Measurements from ENCODE around the gene FAM163B. TPM values are rescaled to one million over a fixed set of nuclear protein-coding genes. Genes with fewer than 3 reads are reported as not detected.
A peak's percentile ranks its signal among the peaks of the same experiment; 100 is the strongest.

The FAM163B gene
- polyA plus RNA-seq, 6 donors from 2014 or later = not detected

GRCh38 chr9:133587051-133587450, 22.1 kb downstream of the FAM163B start:
- Mint-ChIP-seq H3K4me3 (no peak overlapping the region), H3K36me3 (no peaks in the 10 kb centered on the region), H3K4me1 (peaks cover 27 to 32% (median 31%) of the 10 kb centered on the region in 3 donors), H3K27me3 (peaks cover 16 to 43% (median 40%) of the 10 kb centered on the region in 3 donors), H3K9me3 (peaks cover 0 to 5% (median 0%) of the 10 kb centered on the region in 7 donors), H3K27ac (no peak overlapping the region)
- DNase-seq (no peak), ATAC-seq (ENCODE audit: low read depth in 2 of 2) (no peak)

GRCh38 chr9:133585481-133586351, 23.5 kb downstream of the FAM163B start:
- DNase-seq (peak; percentile 34), ATAC-seq (ENCODE audit: low read depth in 2 of 2) (peak; percentile 67 to 69)
- Mint-ChIP-seq H3K4me3 (peak overlapping the region; percentile 45 to 88 (median 74)), H3K27me3 (peaks cover 22 to 55% (median 45%) of the 10 kb centered on the region in 3 donors), H3K36me3 (no peaks in the 10 kb centered on the region), H3K4me1 (peaks cover 32 to 34% (median 34%) of the 10 kb centered on the region in 3 donors), H3K9me3 (peaks cover 0 to 5% (median 0%) of the 10 kb centered on the region in 7 donors), H3K27ac (peak overlapping the region; percentile 14 to 98 (median 86))

GRCh38 chr9:133584559-133585476, 24.4 kb downstream of the FAM163B start:
- Mint-ChIP-seq H3K9me3 (peaks cover 0 to 5% (median 0%) of the 10 kb centered on the region in 7 donors), H3K27ac (peak overlapping the region in 5 of 6 donors; percentile 64 to 98 (median 89)), H3K4me3 (peak overlapping the region; percentile 45 to 88 (median 74)), H3K4me1 (peaks cover 27 to 38% (median 35%) of the 10 kb centered on the region in 3 donors), H3K36me3 (no peaks in the 10 kb centered on the region), H3K27me3 (peaks cover 30 to 58% (median 54%) of the 10 kb centered on the region in 3 donors)
- DNase-seq = peak; percentile 50
- peak; percentile 68 to 69 for ATAC-seq (ENCODE audit: low read depth in 2 of 2)

GRCh38 chr9:133584167-133584558, 25.0 kb downstream of the FAM163B start:
- peaks cover 33 to 41% (median 38%) of the 10 kb centered on the region in 3 donors for H3K4me1 Mint-ChIP-seq
- peak overlapping the region in 5 of 6 donors; percentile 5 to 87 (median 49) for H3K27ac Mint-ChIP-seq
- ATAC-seq (ENCODE audit: low read depth in 2 of 2) (no peak), DNase-seq (no peak)
- peak overlapping the region in 6 of 8 donors; percentile 33 to 86 (median 74) for H3K4me3 Mint-ChIP-seq
- peaks cover 34 to 64% (median 61%) of the 10 kb centered on the region in 3 donors for H3K27me3 Mint-ChIP-seq
- no peaks in the 10 kb centered on the region for H3K36me3 Mint-ChIP-seq
- H3K9me3 Mint-ChIP-seq = peaks cover 0 to 5% (median 0%) of the 10 kb centered on the region in 7 donors

- Mint-ChIP-seq H3K27ac (peak overlapping the region in 1 of 6 donors; percentile 87), H3K9me3 (peaks cover 0 to 4% (median 0%) of the 10 kb centered on the region in 7 donors), H3K4me3 (no peak overlapping the region), H3K27me3 (peaks cover 33 to 69% (median 64%) of the 10 kb centered on the region in 3 donors), H3K36me3 (no peaks in the 10 kb centered on the region), H3K4me1 (peaks cover 38 to 43% (median 42%) of the 10 kb centered on the region in 3 donors)
- no peak for ATAC-seq (ENCODE audit: low read depth in 2 of 2)
- no peak for DNase-seq
These were observed 25.6 kb downstream of the FAM163B start for GRCh38 chr9:133583586-133583985.

- H3K4me1 Mint-ChIP-seq = peaks cover 42 to 48% (median 46%) of the 10 kb centered on the region in 3 donors
- DNase-seq (no peak), ATAC-seq (ENCODE audit: low read depth in 2 of 2) (no peak)
- no peaks in the 10 kb centered on the region for H3K36me3 Mint-ChIP-seq
- no peak overlapping the region for H3K27ac Mint-ChIP-seq
- H3K27me3 Mint-ChIP-seq = peaks cover 32 to 74% (median 69%) of the 10 kb centered on the region in 3 donors
- H3K4me3 Mint-ChIP-seq = no peak overlapping the region
- H3K9me3 Mint-ChIP-seq = no peaks in the 10 kb centered on the region
These were observed 26.1 kb downstream of the FAM163B start for GRCh38 chr9:133583111-133583510.

- ATAC-seq (ENCODE audit: low read depth in 2 of 2) (no peak), DNase-seq (no peak)
- H3K27me3 Mint-ChIP-seq = peaks cover 34 to 79% (median 74%) of the 10 kb centered on the region in 3 donors
- peaks cover 47 to 53% (median 47%) of the 10 kb centered on the region in 3 donors for H3K4me1 Mint-ChIP-seq
- no peaks in the 10 kb centered on the region for H3K36me3 Mint-ChIP-seq
- H3K27ac Mint-ChIP-seq = no peak overlapping the region
- H3K4me3 Mint-ChIP-seq = peak overlapping the region in 2 of 8 donors; percentile 6 to 44
- H3K9me3 Mint-ChIP-seq = no peaks in the 10 kb centered on the region
These were observed 26.6 kb downstream of the FAM163B start for GRCh38 chr9:133582501-133583045.

- Mint-ChIP-seq H3K36me3 (no peaks in the 10 kb centered on the region), H3K9me3 (no peaks in the 10 kb centered on the region), H3K27ac (peak overlapping the region in 2 of 6 donors; percentile 69 to 82), H3K4me3 (peak overlapping the region in 1 of 8 donors; percentile 44), H3K27me3 (peaks cover 39 to 88% (median 82%) of the 10 kb centered on the region in 3 donors), H3K4me1 (peaks cover 51 to 56% (median 56%) of the 10 kb centered on the region in 3 donors)
- DNase-seq (no peak), ATAC-seq (ENCODE audit: low read depth in 2 of 2) (no peak)
These were observed 27.5 kb downstream of the FAM163B start for GRCh38 chr9:133581513-133582343.

GRCh38 chr9:133581011-133581410, 28.2 kb downstream of the FAM163B start:
- H3K36me3 Mint-ChIP-seq = no peaks in the 10 kb centered on the region
- H3K27me3 Mint-ChIP-seq = peaks cover 44 to 92% (median 87%) of the 10 kb centered on the region in 3 donors
- H3K9me3 Mint-ChIP-seq = no peaks in the 10 kb centered on the region
- no peak overlapping the region for H3K4me3 Mint-ChIP-seq
- H3K27ac Mint-ChIP-seq = no peak overlapping the region
- ATAC-seq (ENCODE audit: low read depth in 2 of 2) (no peak), DNase-seq (no peak)
- peaks cover 51 to 59% (median 55%) of the 10 kb centered on the region in 3 donors for H3K4me1 Mint-ChIP-seq

GRCh38 chr9:133580419-133580738, 28.8 kb downstream of the FAM163B start:
- ATAC-seq (ENCODE audit: low read depth in 2 of 2) = no peak
- Mint-ChIP-seq H3K27ac (no peak overlapping the region), H3K36me3 (no peaks in the 10 kb centered on the region), H3K4me3 (peak overlapping the region in 1 of 8 donors; percentile 10), H3K9me3 (no peaks in the 10 kb centered on the region), H3K27me3 (peaks cover 46 to 92% (median 87%) of the 10 kb centered on the region in 3 donors), H3K4me1 (peaks cover 48 to 58% (median 50%) of the 10 kb centered on the region in 3 donors)
- DNase-seq = no peak

- Mint-ChIP-seq H3K4me1 (peaks cover 43 to 53% (median 45%) of the 10 kb centered on the region in 3 donors), H3K4me3 (peak overlapping the region in 3 of 8 donors; percentile 14 to 66 (median 25)), H3K36me3 (no peaks in the 10 kb centered on the region), H3K27ac (peak overlapping the region in 2 of 6 donors; percentile 11 to 56), H3K9me3 (no peaks in the 10 kb centered on the region), H3K27me3 (peaks cover 46 to 90% (median 84%) of the 10 kb centered on the region in 3 donors)
- ATAC-seq (ENCODE audit: low read depth in 2 of 2) = peak in 1 of 2 donors; percentile 21
- DNase-seq = no peak
These were observed 29.4 kb downstream of the FAM163B start for GRCh38 chr9:133579601-133580418.
